HG03108 (cell line): ENCODE measurements around the gene NKX2-3.

Source experiments
- ATAC-seq: cut with Tn5 transposase; IDR thresholded peaks from one replicate; pipeline ENCODE4 v1.9.1; 2021; ENCODE audit warnings: moderate library complexity; ENCODE audit not compliant: unreplicated experiment

The NKX2-3 gene

DNA sequence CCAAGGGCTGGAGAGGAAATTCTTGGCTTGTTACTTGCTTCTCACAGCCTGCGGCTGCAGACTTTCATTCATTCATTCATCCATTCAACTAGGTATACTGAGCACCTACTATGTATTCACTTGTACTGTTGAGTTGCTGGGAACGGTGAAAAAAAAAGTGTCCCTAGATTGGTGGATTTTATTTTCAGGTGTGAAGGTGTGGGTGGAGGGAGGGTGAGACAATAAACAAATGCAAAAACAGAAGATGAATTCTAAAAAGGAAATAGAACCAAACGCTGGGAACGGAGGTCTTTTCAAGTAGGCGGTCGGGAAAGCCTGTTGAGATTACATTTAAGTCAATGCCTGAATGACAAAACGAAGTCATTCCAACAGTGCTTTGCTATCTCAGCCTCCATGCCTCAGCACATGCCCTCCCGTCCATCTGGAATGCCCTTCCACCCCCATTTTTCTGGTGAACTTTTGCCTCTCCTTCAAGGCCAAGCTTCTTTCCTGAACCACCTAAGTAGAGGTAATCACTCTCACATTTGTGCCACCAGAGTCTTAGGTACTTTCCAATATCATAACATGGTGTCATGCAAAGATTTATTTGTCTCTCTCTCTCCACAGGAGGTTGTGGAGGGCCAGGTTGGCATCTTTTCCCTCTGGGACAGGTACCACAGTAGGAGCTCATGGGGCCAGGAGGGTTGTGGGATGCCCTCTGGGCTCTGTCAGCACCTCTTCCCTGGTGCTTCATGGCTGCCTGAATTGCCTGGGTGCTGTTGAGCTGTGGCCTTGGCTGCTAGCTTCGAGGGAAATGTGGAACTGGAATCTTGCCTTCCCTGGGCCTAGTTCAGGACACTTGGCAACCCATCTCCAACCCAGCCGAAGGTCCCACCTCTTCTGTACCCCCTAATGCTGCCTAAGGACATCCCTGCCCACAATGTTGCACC, 5.5 kb downstream of the NKX2-3 start:
- no peak for ATAC-seq

DNA sequence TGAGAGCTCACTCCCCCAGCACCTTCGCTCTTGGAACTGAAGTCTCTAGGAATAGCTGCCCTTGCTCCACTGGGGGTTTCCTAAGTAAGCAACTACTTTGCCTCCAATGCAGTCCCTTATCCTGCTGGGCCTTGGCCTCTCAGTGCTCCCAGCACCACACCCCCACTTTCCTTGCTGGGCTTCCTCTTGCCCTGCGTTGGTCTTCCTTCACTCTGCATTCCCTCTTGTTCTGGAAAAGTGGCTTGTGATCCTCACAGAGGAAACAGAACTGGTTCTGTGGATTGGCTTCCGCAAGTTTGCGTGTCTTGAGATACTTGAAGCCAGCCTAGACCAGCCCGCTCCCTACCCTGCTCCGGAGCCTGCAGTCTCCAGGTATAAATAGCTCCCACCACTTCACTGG, 6.4 kb downstream of the NKX2-3 start:
- ATAC-seq, result no peak

DNA sequence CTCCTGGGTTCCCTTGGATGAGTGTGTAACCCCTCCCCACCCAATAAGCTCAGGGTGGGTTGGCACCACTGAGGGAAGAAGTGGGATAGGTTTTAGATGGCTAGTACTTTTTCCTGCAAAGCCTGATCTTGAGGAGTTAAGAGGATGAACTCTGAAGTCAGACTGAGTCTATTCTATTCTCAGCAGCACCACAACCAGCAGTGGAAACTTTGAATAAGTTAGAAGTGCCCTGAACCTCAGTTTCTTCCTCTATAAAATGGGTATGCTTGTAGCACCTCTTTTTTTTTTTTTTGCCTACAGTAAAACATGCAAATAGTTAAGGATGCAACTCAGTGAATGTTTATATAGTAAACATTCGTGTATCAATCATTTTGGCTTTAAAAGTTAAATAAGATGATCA, 7.1 kb downstream of the NKX2-3 start:
- no peak for ATAC-seq

DNA sequence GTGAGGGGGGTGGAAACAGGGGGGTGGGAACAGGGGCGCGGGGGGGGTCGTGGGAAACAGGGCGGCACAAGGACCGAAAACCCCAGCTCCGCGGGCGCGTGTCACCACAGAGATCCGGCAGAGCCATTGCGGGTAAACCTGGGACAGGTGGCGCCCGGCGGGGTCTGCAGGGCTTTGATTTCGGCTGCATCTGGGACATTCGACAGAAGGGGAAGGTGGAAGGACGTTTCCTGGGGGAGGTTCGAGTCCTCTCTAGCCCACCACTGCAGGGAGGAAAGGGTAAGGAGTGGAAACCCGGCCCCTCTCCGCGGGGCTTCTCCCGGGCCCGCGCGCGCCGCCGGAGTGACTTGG, 7.5 kb downstream of the NKX2-3 start:
- ATAC-seq, result no peak

DNA sequence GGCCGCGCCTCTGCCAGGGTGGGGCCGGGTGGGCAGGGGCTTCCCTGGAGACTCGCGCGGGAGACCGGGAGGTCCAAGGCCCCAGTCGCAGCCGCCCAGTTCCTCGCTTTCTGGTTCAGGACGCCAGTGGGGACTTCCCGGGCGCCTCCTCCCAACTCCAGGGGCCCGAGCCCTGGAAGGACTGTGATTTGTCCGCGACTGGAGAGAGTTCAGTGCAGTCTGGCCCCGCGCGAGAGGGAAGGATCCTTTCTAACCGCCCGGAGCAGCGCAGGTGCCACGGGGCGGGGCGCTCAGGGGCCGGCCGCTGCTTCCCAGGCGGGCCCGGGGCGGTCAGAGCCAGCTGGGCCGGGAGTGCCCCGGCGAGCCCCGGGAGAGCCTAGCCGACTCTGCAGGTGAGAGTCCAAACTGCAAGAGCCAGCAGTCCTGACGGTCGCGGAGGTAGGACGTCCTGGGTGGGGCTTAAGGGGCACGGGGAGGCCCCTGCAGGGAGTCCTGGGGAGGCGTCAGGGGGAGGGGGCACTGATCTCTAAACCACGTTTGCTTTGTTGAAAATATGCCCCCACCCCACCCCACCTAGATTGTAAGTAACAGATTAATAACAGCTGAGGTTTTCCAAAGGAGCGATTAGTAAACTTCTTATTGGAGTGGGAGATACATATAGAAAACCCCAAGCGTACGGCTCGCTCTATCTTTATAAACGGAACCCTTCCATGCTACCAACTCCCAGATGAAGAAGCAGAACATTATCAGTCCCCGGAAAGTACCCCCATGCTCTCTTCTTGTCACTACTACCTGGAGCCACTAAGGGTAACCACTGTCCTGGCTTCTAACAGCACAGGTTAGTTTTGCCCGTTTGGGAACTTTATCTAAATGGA, 8.2 kb downstream of the NKX2-3 start:
- no peak for ATAC-seq

DNA sequence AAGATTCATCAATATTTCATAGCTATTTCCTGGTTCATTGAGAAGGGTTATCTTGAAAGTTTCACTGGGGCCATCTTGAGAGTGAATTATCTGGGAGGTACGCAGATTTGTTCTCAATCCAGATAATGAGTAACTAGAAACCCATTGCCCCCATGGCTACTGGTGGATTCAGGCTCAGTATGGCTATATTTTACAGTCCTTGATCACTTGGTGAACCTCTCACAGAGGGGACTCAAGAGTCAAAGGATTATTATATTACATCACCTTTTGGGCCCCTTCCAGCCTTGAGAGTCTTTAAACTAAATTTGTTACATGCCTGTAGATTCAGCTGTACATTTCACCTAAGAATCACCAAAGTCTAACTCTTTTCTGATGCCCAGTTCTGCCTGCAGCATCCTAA, 11.6 kb downstream of the NKX2-3 start:
- ATAC-seq, result no peak

DNA sequence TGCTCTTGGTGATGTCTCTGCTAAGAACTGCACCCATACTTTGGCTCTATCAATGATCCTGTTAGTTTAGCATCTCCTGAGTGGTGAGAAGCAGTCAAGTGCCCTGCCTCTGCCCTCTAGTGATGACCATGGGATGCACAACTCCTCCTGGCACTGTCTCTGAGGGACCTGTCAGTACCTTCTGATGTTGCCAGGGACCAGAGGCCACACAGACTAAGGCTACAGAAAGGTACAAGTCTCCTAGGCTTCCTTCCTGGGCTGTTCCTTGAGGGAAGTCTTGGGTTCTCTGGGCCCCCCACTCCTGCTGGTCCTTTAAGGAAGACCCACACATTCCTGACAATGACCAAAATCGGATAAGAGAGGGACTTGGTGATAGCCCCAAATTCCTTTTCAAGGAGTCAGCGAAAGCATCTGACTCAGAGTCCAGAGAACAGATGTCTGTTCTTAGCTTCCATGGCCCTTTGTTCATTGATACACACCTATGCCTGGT, 15.3 kb downstream of the NKX2-3 start:
- no peak for ATAC-seq

DNA sequence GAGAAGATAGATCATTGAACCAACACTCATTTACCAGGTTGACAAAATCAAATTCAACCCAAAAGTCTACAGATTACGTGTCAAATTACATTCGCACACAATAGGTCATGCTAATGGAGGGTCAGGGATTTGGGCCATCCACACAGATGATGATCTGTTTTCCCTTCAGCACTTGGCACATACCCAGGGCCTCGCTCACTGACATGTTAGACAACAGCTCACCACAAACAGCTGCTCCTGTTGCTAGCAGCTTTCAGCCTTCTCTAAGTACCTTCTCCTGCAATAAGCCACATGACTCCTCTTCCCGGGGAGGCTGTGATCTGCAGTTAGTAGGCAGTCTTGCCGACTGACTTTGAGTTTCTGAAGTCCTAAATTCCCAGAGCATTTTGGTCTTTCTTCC, 18.4 kb downstream of the NKX2-3 start:
- ATAC-seq, result no peak

DNA sequence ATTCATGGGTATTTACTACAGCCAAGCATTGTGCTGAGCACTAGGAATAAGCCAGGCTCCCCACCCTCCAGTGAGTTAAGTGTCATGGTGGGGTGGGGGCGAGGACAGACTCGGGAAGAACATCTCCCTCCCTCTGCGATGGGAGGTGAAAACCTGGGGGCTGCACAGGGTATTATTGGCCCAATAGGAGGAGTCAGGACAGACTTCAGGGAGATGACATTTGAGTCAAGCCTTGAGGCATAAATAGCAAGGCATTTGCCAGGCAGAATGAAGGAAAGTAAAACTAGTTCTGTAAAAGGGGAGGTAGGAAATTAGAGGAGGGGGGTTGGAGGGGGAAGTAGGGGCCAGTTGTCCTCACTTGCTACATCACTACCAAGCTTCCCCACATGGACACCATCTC, 18.9 kb downstream of the NKX2-3 start:
- ATAC-seq, result no peak

DNA sequence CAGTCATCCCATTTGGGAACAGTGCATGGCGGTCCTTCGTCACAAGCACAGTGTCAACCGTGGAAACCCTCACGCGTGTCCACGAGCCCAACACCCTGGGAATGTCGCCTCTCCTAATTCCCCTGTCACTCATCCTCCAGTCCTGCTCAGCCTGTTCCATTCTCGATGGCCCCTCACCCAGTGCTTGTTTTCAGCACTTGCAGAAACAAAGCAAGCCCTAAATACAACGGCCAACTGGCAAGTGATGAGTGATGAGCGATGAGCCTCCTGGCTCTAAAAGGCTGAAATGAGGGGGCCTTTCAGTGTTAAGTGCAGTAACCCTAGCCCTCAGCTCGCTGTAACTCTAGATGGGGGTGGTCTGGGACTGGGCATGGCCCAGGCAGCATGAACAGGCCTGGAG, 22.6 kb downstream of the NKX2-3 start:
- ATAC-seq, result peak; percentile 3

DNA sequence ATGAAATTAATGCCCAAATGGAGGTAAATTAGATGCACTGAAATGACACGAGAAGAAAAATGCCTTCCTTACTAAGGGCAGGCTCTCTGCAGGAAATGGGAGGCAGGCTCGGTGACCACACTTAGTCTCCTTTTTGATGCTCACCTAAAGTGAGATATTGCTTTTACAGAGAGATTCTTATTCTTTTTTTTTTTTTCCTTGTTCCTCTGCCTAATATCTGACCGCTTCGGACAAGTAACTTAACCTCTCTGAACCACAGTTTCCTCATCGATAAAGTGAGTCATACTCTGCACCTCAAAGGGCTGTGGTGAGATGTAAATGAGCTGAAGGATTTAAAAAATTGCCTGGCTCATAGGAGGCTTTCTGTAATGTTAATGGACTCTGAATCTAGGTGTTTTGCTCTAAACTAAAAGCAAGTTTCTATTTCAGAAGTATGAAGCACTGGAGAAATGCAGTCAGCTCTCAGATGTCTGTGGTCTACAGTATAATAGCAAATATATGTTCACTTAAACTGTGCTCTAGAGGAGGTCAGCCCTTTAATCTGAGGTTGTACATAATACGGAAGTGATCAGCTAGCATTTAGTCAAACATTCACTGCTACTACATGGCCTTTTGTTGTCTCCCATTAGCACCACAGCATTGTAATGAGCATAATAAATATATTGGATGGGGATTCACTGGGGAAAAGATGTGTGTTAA, 23.2 kb downstream of the NKX2-3 start:
- peak; percentile 89 for ATAC-seq

DNA sequence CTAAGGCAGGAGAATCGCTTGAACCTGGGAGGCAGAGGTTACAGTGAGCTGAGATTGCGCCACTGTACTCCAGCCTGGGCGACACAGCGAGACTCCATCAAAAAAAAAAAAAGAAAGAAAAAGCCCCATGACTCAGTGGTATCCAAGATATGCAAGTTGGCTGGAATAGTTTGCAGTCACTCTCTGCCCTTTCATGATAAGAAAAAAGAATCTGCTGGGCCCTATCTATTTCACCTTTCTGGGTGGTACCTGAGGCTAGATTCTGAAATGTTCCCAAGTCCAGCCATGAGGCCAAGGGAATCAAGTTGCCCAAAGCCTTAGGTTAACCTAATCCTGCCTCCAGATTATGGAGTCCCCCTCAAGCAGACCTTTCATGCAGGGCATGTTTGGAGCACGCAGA, 24.3 kb downstream of the NKX2-3 start:
- ATAC-seq, result no peak

DNA sequence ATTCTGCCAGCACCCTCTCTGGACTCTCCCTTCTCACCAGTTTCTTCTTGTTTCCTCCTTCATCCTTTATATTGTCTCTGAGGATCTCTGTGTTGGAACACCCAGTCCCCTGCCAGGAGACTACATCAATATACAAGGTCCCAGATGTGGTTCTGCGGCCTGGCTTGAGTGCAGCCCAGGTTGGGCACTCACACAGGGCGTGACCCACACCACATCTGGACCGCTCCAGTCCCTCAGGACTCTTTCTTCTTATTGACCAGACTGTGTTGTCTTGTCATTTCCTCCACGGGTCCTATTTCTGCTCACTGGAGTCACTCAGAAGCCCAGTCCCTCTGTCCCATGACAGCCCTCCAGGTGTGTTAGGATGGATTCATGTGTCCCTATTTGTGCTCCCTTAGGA, 26.0 kb downstream of the NKX2-3 start:
- no peak for ATAC-seq

DNA sequence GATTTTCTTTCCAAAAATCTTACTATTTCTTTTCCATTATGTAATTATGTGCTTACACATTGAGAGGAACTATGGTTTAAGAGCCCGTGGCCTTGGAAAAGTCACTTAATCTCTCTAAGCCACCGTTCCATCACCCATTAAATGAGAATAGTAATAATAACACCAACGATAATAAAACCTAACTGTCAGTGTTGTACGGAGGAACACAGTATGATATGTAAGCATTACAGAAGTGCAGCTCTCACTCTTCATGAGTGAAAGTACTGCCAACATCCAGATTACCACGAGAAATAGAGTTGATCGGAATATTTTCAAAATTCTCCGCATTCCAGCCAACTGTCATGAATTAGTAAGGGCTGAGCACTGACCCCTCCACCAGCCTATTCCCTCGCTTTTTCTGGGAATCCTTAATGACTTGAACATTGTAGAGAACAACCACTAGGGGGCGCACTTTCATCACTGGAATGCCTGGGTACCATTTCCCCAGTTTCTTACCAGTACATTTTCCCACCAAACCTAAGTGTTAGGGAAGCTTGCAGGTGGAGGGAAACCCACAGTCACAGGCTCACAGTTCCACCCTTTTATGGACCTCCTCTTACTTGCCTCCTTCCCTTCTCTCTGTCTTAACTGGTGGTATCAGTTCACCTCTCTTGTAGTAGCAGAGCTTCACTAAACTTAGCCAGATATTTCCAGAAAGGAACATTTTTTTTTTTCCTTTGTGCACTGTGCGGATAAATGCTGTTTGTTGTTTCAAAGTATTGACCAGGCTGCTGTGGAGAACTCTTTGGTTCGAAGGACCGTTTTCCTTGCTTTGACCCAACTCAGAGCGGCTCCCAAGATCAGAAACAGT, 27.8 kb downstream of the NKX2-3 start:
- ATAC-seq, result no peak

DNA sequence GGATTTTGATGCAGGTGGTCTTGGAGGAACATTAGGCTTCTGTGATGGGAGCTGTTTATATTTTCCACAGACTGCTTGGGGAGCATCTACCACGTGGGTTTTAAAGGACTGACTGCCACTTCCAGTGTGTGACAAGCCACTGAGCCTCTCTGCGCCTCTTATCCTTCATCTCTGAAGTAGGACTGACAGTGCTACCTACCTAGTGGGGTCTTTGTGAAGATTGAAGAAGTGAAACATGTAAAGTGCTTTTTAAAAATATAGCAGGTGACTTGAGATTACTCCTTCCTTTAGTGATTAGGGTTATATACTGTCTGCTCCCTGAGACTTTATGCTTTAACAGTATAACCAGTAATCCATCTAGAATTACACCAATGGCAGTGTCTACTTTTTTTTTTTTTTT, 29.9 kb downstream of the NKX2-3 start:
- ATAC-seq, result no peak

DNA sequence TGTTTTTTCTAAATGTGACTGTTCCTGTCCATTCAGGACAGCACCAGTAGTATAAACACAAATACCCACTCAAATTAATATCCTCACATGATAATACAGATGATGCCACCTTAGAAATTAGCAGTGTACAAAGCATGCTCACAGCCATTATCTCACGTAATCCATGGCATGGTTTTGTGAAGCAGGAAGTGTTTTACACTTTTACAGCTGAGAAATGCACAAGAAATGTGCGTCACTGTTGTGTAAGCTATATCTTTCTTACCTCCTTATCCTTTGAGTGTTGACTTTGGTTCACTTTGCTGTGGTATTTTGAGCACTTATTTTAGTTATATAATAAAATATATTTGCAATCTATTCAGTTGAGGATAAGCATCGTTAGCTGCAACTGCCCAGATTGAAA, 31.6 kb downstream of the NKX2-3 start:
- no peak for ATAC-seq

DNA sequence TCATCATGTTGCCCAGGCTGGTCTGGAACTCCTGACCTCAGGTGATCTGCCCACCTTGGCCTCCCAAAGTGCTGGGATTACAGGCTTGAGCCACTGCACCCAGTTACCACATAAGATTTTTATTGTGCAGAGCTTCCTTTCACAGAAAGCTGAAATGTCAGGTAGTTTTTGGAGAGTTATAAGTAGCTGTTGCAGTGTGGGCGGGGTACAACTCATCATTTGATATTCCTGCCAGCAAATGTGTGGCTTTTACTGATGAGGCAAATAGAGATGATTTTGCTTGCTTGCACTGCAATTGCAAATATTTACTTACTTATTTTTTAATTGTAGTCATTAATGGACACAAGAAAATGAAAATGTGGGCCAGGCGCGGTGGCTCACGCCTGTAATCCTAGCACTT, 32.4 kb downstream of the NKX2-3 start:
- no peak for ATAC-seq

DNA sequence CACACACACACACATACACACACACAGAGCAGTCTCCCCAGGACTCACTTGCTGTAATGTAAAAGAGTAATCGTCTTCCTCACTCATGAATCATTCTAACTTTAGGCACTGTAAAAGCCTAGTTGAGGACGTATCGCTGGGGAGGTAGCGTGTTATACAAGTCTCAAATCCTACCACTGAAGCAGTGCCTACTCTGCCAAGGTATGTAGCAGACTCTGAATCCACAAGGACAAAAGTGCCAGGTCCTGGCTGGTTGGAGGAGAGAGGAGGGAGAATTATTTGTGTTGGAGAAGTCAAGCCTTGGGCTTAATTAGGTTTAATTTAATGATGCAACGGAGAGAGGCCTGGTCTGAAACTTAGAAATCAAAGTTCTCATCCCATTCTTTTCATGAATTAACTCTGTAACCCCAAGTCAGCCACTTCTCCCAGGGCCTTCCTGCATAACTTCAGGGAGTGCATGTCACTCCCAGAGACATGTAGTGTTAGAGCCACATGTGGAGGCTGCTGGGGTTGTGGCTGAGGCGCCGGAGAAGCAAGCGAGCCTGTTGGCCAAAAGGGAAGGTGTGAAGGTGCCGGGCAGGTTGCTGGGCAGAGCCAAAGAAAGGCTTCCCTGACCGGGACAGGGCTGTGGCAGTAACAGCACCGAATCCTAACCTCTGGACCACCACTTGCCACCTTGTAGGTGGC, 36.7 kb downstream of the NKX2-3 start:
- ATAC-seq, result no peak

DNA sequence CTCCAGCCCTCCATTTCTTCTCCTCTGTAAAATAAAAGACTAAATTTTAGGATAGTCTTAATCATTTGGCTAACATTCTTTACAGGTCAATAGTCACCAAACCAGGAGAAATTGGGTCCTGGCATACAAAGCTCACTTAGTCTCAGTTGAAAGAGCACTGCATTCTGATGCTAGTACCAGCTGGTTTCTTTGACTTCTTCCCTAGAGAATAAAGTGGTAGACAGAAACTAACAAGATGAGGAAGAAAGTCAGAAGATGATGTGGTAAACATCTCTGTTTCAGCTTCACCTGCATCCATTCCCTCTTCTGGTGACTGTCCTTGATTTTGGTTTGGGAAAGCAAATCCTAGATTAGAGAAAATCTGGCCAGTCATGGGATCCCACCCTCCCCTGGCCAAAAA, 37.2 kb downstream of the NKX2-3 start:
- ATAC-seq, result no peak

DNA sequence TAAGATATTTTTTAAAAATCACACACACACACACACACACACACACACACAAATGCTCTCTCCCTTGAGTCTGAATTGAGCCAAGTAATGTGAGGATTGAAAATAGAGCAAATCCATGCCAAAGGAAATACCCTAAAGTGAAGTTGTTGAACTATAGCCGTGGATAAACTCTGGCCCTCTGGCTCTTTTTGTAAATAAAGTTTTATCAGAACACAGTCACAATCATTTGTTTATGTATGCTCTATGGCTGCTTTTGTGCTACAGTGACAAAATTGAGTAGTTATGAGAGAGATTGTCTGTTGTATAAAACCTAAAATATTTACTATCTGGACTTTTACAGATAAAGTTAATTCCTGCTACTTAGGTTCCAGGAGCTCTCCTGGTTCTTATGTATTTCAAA, 39.1 kb downstream of the NKX2-3 start:
- no peak for ATAC-seq
